Large intestine (tissue), 3 donors: ENCODE results near the gene PHLPP1. TPM values are rescaled to one million over a fixed set of nuclear protein-coding genes. Genes with fewer than 3 reads are reported as not detected.

Source experiments
- DNase-seq, 2 donors: peaks; one replicate each; pipeline versions ENCODE4 v3.0.0 to v3.0.0-alpha.2; 2013
- H3K27ac ChIP-seq: one replicate; pipeline ENCODE4 v1.5.1; 2013; ENCODE audit warnings: low read length
- H3K27me3 ChIP-seq: 2 replicates; pipeline ENCODE4 v1.6.1; 2013; ENCODE audit warnings: low read length; ENCODE audit not compliant: control insufficient read depth, insufficient read depth
- H3K36me3 ChIP-seq: 2 replicates; pipeline ENCODE4 v1.6.1; 2013; ENCODE audit warnings: low read length; ENCODE audit not compliant: control insufficient read depth, insufficient read depth
- H3K4me1 ChIP-seq: one replicate; pipeline ENCODE4 v1.6.1; 2013; ENCODE audit warnings: low read length; ENCODE audit not compliant: control insufficient read depth, insufficient read depth
- H3K4me3 ChIP-seq: one replicate; pipeline ENCODE4 v1.5.1; 2013; ENCODE audit warnings: low read length
- H3K9me3 ChIP-seq: one replicate; pipeline ENCODE4 v1.6.1; 2013; ENCODE audit warnings: mild to moderate bottlenecking, low read depth, low read length, moderate library complexity; ENCODE audit not compliant: control insufficient read depth
- WGBS: methylation state at CpG from one replicate; pipeline ENCODE4 v1.1.5; 2013; ENCODE audit warnings: low lambda C conversion rate; ENCODE audit not compliant: insufficient coverage; 5-methylcytosine and 5-hydroxymethylcytosine counted together
- polyA plus RNA-seq: library from polyadenylated mRNA; unstranded; fragments of 120-200 nt; gene quantifications from one replicate; pipeline ENCODE4 v1.2.1, GENCODE V29; 2013

The PHLPP1 gene
- polyA plus RNA-seq, 1 donor = 12.1 TPM

DNA sequence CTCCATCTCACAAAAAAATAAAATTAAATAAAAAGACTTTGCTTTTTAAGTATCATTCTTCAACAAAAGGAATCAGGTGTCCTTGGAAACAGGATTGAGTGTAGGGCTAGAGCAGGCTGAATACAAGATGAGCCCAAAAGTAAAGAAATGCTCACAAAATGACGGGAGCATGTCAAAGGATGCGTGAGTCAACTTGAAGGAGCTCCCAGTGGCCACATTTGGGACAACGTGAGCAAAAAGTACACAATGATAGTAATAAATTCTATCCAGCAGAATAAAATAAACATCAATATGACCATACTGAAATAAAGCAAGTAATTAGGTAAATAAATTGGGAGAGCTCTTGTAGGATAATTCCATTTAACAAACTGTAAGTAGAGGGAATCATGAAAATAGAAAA is 220.7 kb downstream of the PHLPP1 start:
- Histone ChIP-seq H3K4me1 (no peaks in the 10 kb centered on the region), H3K9me3 (no peaks in the 10 kb centered on the region), H3K4me3 (no peak overlapping the region), H3K27ac (no peak overlapping the region), H3K27me3 (no peaks in the 10 kb centered on the region), H3K36me3 (no peaks in the 10 kb centered on the region)
- no CpG with 5 or more reads among the region's 3 CpGs for WGBS
- DNase-seq = no peak

DNA sequence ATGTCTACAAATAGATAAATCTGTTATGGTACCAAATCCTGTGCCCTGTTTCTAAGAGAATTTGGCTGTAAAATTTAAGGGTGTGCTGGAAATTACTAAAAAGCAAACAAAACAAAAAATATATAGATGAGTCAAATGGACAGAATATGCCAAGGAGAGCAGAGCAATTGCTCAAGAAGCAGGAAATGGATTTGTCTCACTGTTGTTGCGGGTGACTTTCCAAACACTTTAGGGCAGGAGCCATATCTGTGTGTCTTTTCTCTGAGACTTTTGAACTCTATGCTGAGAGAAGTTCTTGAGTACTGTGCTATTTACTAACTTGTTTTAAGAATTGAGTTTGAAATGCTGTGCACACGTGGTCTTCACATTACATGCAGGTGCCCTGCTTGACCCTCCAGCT is 221.7 kb downstream of the PHLPP1 start:
- H3K27me3 ChIP-seq = no peaks in the 10 kb centered on the region
- no peaks in the 10 kb centered on the region for H3K4me1 ChIP-seq
- no peak overlapping the region for H3K4me3 ChIP-seq
- H3K36me3 ChIP-seq = peaks cover 2% of the 10 kb centered on the region
- peak in 1 of 2 donors; percentile 29 for DNase-seq
- H3K9me3 ChIP-seq = no peaks in the 10 kb centered on the region
- no CpG with 5 or more reads among the region's 2 CpGs for WGBS
- no peak overlapping the region for H3K27ac ChIP-seq

DNA sequence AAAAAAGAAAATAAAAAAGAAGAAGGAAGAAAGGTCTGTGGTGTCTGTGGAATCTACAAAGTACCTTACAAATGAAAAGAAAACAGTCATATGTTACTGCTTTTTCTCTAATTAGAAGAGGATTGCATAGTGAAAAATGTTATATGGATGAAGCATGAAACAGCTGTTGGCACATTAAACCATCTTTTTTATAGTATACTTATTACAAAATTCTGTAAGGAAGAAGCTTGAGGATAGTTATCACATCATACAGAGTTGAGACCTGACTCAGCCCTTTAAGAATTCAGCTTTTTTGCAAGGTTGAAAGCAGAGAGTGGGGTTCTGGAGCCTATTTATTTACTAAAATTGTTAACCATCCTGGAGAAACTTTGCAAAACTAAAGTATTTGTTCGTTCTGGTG is 222.7 kb downstream of the PHLPP1 start:
- Histone ChIP-seq H3K27me3 (no peaks in the 10 kb centered on the region), H3K4me3 (no peak overlapping the region), H3K36me3 (peaks cover 6% of the 10 kb centered on the region), H3K4me1 (no peaks in the 10 kb centered on the region), H3K9me3 (no peaks in the 10 kb centered on the region), H3K27ac (no peak overlapping the region)
- no CpG with 5 or more reads among the region's 1 CpG for WGBS
- no peak for DNase-seq

DNA sequence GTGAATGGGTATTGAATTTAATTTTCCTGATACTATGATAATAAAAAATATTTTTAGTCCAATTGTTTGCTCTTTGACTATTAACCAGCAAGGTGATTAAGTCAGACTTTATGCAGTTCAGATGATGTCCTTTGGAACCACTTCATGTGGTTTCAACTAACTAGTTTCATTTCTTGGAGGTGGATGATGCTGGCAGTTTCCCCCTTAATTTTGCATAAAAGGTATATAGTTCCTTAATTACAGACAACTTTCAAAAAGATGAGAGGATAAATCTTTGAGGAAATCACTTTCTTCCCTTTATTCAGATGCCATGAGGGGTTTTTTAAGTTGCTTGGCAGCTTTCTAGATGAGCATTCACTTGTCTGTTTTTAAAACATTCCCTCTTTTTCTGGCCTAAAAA is 223.1 kb downstream of the PHLPP1 start:
- Histone ChIP-seq H3K36me3 (peaks cover 10% of the 10 kb centered on the region), H3K9me3 (no peaks in the 10 kb centered on the region), H3K4me1 (no peaks in the 10 kb centered on the region), H3K4me3 (no peak overlapping the region), H3K27me3 (no peaks in the 10 kb centered on the region), H3K27ac (no peak overlapping the region)
- DNase-seq = peak in 1 of 2 donors; percentile 43

DNA sequence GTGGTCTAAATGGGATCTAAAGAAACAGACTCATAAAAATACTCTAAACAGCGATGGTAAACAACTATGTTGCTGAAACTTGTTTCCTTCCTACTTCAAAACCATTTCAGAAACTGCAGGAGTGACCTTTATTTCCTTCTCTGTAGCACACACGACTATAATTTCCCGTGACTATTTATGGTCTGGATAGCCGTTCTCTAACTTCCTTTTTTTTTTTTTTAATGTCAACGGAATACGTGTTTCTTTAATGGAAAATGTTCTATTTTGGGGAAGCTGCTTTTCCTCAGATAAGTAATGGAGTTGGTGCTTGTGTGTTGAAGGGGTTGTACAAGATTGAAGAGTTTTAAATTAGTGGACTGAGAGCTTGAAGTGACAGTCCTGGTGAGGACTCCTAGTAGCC is 224.1 kb downstream of the PHLPP1 start:
- Histone ChIP-seq H3K9me3 (no peaks in the 10 kb centered on the region), H3K4me3 (no peak overlapping the region), H3K27ac (no peak overlapping the region), H3K36me3 (peaks cover 11% of the 10 kb centered on the region), H3K4me1 (no peaks in the 10 kb centered on the region), H3K27me3 (no peaks in the 10 kb centered on the region)
- peak in 1 of 2 donors; percentile 24 for DNase-seq
- 87% methylated on average over 4 of the region's 6 CpGs for WGBS

DNA sequence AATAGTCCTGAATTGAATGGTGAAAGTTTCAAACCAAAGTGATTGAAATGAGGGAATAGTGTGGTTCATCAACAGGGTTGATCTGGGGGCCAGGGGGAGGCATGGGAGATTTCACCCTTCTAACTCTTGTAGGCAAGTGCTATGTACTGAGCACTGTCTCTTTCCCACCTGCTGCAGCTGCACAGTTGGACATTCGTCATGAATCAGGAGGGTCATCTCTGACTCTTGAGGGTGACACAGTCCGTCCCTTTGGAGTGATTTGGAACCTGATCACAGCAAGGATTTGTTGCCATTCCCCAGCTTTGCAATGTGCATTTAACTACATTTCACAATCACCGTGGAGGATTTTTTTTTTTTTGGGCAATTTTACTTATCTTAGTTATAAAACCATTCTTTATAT is 224.6 kb downstream of the PHLPP1 start:
- no peak overlapping the region for H3K27ac ChIP-seq
- no peak for DNase-seq
- no peaks in the 10 kb centered on the region for H3K4me1 ChIP-seq
- H3K9me3 ChIP-seq = no peaks in the 10 kb centered on the region
- 86% methylated on average over 1 of the region's 3 CpGs for WGBS
- no peaks in the 10 kb centered on the region for H3K27me3 ChIP-seq
- H3K36me3 ChIP-seq = peaks cover 11% of the 10 kb centered on the region
- no peak overlapping the region for H3K4me3 ChIP-seq

DNA sequence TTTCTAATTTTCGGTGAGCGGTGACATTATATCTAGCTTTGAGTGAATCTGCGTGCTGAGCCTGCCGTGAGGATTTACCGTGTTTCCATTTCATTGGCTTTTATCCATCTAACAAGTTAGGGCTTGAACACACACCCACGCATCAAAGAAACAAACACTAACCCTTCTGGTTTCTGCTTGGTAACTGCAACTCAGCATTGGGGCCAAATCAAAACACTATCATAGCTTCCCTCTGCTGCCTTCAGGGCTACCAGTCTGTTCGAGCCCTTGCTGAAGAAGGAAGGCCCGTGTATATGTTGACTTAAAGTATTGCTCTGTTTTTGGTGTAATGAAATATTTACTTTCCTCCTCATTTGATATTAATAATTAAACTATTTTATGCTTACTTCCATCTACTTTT is 227.2 kb downstream of the PHLPP1 start:
- Histone ChIP-seq H3K36me3 (peaks cover 25% of the 10 kb centered on the region), H3K27ac (no peak overlapping the region), H3K27me3 (no peaks in the 10 kb centered on the region), H3K4me1 (no peaks in the 10 kb centered on the region), H3K4me3 (no peak overlapping the region), H3K9me3 (no peaks in the 10 kb centered on the region)
- DNase-seq = no peak
- WGBS = 100% methylated on average over 1 of the region's 8 CpGs

DNA sequence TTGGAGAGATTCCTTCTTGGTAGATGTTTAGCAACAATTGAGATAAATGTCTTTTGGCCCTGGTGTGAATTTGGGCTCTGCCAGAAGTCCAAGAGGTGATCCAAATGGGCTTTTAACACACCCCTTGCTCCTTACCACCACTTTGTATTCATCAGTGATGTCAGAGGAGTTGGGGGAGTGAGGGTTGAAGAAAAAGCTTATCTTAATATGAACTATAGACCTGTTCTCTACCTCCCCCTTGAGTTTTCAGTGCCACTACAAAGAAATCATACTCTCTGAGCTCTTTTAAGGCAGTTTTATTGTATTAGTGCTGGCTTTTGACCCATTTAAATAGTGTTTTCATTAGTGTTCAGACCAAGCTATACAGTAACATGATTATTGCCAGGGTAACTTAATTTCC is 229.1 kb downstream of the PHLPP1 start:
- Histone ChIP-seq H3K27me3 (no peaks in the 10 kb centered on the region), H3K4me3 (no peak overlapping the region), H3K4me1 (no peaks in the 10 kb centered on the region), H3K27ac (no peak overlapping the region), H3K36me3 (peaks cover 25% of the 10 kb centered on the region), H3K9me3 (no peaks in the 10 kb centered on the region)
- peak in 1 of 2 donors; percentile 46 for DNase-seq

DNA sequence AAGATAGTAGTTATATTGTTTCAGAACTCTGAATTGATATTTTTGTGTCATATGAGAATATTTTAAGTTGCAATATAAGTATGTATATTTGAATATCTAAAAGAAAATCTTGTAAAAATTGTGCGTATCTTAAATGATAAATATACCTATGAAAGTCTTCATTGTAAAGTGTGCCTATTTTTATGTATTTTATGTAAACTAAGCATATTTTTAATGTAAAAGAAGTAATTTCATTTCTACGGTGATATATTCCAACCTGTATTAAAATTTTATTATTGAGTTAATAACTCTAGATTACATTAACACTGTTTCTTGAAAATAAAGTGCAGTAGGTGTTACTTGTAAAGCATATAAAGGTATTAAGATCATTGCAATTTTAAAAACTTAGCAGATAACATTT is 233.4 kb downstream of the PHLPP1 start:
- no peaks in the 10 kb centered on the region for H3K27me3 ChIP-seq
- DNase-seq = no peak
- H3K36me3 ChIP-seq = peaks cover 17% of the 10 kb centered on the region
- WGBS = 100% methylated on average over 2 of the region's 2 CpGs
- no peak overlapping the region for H3K27ac ChIP-seq
- H3K4me3 ChIP-seq = no peak overlapping the region
- H3K9me3 ChIP-seq = no peaks in the 10 kb centered on the region
- H3K4me1 ChIP-seq = peaks cover 6% of the 10 kb centered on the region

DNA sequence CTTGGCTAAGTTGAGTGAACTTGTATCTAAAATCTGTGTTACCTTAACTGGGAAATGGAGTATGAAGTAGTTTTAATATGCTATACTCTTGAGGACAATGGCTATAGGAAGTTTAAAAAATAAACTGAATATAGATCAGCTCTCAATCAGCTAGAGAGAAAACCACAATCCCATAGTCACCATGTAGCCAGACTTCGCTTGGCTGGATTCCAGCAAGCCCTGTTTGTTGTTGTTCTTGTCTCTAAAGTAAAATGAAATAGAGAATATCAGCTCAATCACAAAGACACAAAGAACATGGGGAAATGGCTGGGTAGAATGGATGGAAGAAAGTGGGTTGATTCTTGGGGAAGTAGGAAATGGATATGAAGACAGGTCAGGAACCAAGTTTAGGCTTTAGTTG is 234.9 kb downstream of the PHLPP1 start:
- Histone ChIP-seq H3K9me3 (no peaks in the 10 kb centered on the region), H3K27me3 (no peaks in the 10 kb centered on the region), H3K4me1 (peaks cover 7% of the 10 kb centered on the region), H3K4me3 (no peak overlapping the region), H3K36me3 (peaks cover 20% of the 10 kb centered on the region), H3K27ac (no peak overlapping the region)
- no peak for DNase-seq
- no CpG with 5 or more reads among the region's 1 CpG for WGBS

DNA sequence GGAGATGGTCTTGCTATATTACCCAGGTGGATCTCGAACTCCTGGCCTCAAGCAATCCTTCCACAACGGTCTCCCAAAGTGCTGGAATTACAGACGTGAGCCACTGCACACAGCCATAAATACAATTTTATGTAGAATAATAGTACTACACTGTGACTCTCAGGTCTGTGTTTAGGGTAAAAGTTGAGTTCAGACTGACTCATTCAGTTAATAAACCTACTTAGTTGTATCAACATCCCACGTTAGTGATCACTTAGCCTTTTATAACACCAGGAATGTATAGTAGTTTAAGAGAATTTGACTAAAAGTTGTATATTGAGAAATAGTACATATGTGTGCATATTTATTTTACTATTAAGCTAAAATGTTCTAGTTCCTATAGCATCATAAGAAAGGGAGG is 237.5 kb downstream of the PHLPP1 start:
- WGBS = no CpG with 5 or more reads among the region's 4 CpGs
- H3K27ac ChIP-seq = no peak overlapping the region
- no peak for DNase-seq
- no peaks in the 10 kb centered on the region for H3K27me3 ChIP-seq
- peaks cover 10% of the 10 kb centered on the region for H3K36me3 ChIP-seq
- peaks cover 7% of the 10 kb centered on the region for H3K4me1 ChIP-seq
- no peak overlapping the region for H3K4me3 ChIP-seq
- H3K9me3 ChIP-seq = no peaks in the 10 kb centered on the region
